Measurements from ENCODE around the gene MBD3L2B.

MBD3L2B gene

GRCh38 chr19:6999933-7000332 is 21.3 kb downstream of the MBD3L2B start (continued):
- TF ChIP-seq IKZF3 (tag by site-specific recombination; IDR thresholded peaks at IDR 0.05) (no peak), ZNF350 (tag by site-specific recombination; IDR thresholded peaks at IDR 0.05) (no peak)

GRCh38 chr19:6997679-6998445 is 23.4 kb downstream of the MBD3L2B start:
- CTCF ChIA-PET, result no interaction called here

More at GRCh38 chr19:6997679-6998445, 23.4 kb downstream of the MBD3L2B start:
- TF ChIP-seq ZNF423 (tag by site-specific recombination; IDR thresholded peaks at IDR 0.05) (no peak), REST (tag by site-specific recombination; IDR thresholded peaks at IDR 0.05) (no peak), HOXD13 (CRISPR knock-in tag; IDR thresholded peaks at IDR 0.05; ENCODE audit: borderline replicate concordance) (no peak), SP3 (tag by site-specific recombination; IDR thresholded peaks at IDR 0.05) (no peak), ZNF791 (tag by site-specific recombination; IDR thresholded peaks at IDR 0.05) (no peak), HOXA7 (CRISPR knock-in tag; IDR thresholded peaks at IDR 0.05; ENCODE audit: borderline replicate concordance) (no peak), ZNF639 (tag by site-specific recombination; IDR thresholded peaks at IDR 0.05) (no peak), ZNF555 (tag by site-specific recombination; conservative IDR thresholded peaks at IDR 0.05) (no peak), ZNF311 (tag by site-specific recombination; IDR thresholded peaks at IDR 0.05; ENCODE audit: borderline replicate concordance) (no peak), PATZ1 (tag by site-specific recombination; IDR thresholded peaks at IDR 0.05) (no peak), ZNF426 (tag by site-specific recombination; IDR thresholded peaks at IDR 0.05) (no peak), ZNF488 (tag by site-specific recombination; IDR thresholded peaks at IDR 0.05) (no peak), ZSCAN4 (tag by site-specific recombination; IDR thresholded peaks at IDR 0.05) (no peak), MYNN (tag by site-specific recombination; IDR thresholded peaks at IDR 0.05; ENCODE audit: borderline replicate concordance) (no peak), ZNF518A (tag by site-specific recombination; conservative IDR thresholded peaks at IDR 0.05; ENCODE audit: low read depth) (no peak), ZNF391 (tag by site-specific recombination; IDR thresholded peaks at IDR 0.05; ENCODE audit: borderline replicate concordance, low read depth) (no peak), ZNF610 (tag by site-specific recombination; IDR thresholded peaks at IDR 0.05; ENCODE audit: borderline replicate concordance) (no peak)
- POLR2A ChIA-PET, result no interaction called here
- no peak overlapping the region for H3K4me3 ChIP-seq (ENCODE audit: low read depth, low read length)
- no peaks in the 10 kb centered on the region for H3K9me3 ChIP-seq (ENCODE audit: control insufficient read depth, insufficient read depth, low read depth, low read length)
- no peaks in the 10 kb centered on the region for H3K4me1 ChIP-seq (ENCODE audit: control insufficient read depth, insufficient read depth, low read length)
- H3K27ac ChIP-seq (ENCODE audit: extremely low read depth, low read depth, low read length), result no peak overlapping the region
- no peaks in the 10 kb centered on the region; a peak in 1 of 3 replicates for H3K36me3 ChIP-seq (ENCODE audit: control insufficient read depth in 2 of 2, insufficient read depth in 1 of 2, low read length in 2 of 2)

All from HEK293 (cell line).